GM06990 (cell line): ENCODE data around the gene MRPL10.

Experiments
- DNase-seq: peaks from one replicate; pipeline ENCODE4 v3.0.0-alpha.2; 2011; ENCODE audit not compliant: insufficient read length; ENCODE audit errors: extremely low read depth
- H3K27me3 ChIP-seq: replicated peaks from 2 replicates; pipeline ENCODE4 v1.6.0; 2011; ENCODE audit warnings: low read length; ENCODE audit not compliant: control insufficient read depth, insufficient read depth
- H3K36me3 ChIP-seq: 2 replicates; pipeline ENCODE4 v1.5.1; 2011; ENCODE audit warnings: low read length; ENCODE audit not compliant: control insufficient read depth, insufficient read depth
- H3K4me3 ChIP-seq: replicated peaks from 2 replicates; pipeline ENCODE4 v1.5.1; 2011; ENCODE audit warnings: low read depth, mild to moderate bottlenecking, control low read depth, low read length
- TF ChIP-seq, protein P1 (sequence below): IDR thresholded peaks from 2 replicates; pipeline ENCODE4 v1.5.1; 2011; ENCODE audit warnings: low read length, control low read depth, mild to moderate bottlenecking, inconsistent platforms; ENCODE audit not compliant: insufficient read depth, poor library complexity, severe bottlenecking

MRPL10 gene

DNA sequence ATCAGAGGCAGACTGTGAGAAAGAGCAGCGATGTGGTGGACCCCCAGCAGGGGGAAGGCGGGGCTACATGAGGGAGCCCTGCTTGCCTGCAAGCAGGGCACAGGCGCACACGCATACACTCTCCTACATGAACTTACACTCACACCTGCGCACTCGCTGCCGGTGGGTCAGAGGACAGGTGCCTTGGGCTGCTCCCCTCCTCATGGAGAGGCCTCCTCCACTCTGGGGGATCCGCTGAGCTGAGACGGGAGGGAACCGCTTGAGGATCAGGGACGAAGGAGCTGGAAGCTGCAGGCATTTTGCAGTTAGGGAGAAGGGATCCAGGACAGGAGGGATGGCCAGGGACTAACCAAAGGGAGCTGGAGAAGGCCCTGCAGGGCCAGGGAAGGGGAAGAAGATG lies 23.9 kb downstream of the MRPL10 start:
- TF ChIP-seq, protein P1, sequence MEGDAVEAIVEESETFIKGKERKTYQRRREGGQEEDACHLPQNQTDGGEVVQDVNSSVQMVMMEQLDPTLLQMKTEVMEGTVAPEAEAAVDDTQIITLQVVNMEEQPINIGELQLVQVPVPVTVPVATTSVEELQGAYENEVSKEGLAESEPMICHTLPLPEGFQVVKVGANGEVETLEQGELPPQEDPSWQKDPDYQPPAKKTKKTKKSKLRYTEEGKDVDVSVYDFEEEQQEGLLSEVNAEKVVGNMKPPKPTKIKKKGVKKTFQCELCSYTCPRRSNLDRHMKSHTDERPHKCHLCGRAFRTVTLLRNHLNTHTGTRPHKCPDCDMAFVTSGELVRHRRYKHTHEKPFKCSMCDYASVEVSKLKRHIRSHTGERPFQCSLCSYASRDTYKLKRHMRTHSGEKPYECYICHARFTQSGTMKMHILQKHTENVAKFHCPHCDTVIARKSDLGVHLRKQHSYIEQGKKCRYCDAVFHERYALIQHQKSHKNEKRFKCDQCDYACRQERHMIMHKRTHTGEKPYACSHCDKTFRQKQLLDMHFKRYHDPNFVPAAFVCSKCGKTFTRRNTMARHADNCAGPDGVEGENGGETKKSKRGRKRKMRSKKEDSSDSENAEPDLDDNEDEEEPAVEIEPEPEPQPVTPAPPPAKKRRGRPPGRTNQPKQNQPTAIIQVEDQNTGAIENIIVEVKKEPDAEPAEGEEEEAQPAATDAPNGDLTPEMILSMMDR = no peak
- no peaks in the 10 kb centered on the region for H3K27me3 ChIP-seq
- H3K4me3 ChIP-seq = no peak overlapping the region
- DNase-seq = no peak
- peaks cover 16% of the 10 kb centered on the region for H3K36me3 ChIP-seq

DNA sequence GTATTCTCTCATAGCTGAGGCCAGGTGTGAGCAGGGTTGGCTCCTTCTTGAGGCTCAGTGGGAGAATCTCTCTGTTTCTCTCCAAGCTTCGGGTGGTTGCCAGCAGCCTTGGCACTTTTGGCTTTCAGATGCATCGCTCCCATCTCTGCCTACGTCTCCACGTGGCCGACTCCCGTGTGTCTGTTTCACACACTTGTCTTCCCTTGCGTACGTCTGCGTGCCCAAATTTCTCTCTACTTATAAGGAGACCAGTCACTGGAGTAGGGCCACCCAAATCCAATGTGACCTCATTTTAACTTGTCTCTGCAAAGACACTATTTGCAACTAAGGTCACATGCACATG lies 24.5 kb downstream of the MRPL10 start:
- TF ChIP-seq, protein P1 = no peak
- Histone ChIP-seq H3K27me3 (no peaks in the 10 kb centered on the region), H3K36me3 (peaks cover 16% of the 10 kb centered on the region), H3K4me3 (no peak overlapping the region)
- no peak for DNase-seq

DNA sequence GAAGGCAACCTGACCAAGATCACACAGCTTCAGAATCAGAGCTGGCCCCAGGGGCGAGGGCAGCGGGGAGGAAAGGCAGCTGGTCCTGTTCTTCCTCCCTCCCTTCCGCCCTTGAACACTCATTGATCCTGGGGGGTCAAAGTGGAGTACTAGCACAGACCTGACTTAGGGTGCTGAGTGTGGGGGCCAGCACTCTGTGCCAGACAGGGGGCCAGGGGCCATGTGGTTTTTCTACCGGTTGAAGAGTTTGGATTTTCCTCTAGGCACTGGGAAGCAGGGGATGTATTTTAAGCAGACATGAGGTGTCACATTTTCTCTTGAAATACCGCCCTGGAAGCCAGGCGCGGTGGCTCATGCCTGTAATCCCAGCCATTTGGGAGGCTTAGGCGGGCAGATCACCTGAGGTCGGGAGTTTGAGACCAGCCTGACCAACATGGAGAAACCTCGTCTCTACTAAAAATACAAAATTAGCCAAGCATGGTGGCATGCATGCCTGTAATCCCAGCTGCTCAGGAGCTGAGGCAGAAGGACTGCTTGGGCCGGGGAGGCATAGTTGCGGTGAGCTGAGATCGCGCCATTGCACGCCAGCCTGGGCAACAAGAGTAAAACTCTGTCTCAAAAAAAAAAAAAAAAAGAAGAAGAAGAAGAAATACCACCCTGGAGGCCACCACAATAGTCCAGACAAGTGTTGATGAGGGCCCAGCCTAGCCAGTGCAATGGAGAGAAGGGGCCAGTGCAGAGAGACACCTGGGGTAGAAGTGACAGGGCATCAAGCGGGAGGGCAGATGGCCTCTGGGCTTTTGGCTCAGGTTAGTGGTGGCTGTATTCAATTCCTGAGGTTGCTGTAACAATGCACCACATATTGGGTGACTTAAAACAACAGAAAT lies 25.1 kb downstream of the MRPL10 start:
- TF ChIP-seq, protein P1 = no peak
- H3K27me3 ChIP-seq = no peaks in the 10 kb centered on the region
- peaks cover 16% of the 10 kb centered on the region for H3K36me3 ChIP-seq
- no peak for DNase-seq
- H3K4me3 ChIP-seq = no peak overlapping the region

DNA sequence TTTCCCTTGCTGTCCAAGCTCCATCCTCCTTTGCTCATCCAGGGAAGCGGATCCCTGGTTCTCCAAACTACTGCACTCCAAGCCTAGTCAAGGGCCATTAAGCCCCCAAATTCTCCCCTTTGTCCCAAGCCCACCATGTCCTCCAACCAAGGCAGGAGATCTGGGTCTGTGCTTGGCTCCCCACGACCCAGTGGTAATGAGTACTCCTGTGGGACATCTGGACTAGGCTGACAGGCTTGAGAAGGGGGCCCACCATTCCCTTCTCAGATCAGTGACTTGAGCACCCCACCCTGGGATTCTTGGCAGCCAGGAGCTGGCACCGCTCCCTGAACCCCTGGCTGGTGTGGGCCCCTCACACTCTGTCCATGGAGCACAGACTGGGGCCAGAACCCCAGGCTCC lies 26.9 kb downstream of the MRPL10 start:
- no peak for DNase-seq
- no peaks in the 10 kb centered on the region for H3K27me3 ChIP-seq
- peaks cover 11% of the 10 kb centered on the region for H3K36me3 ChIP-seq
- H3K4me3 ChIP-seq = no peak overlapping the region
- TF ChIP-seq, protein P1 = no peak

DNA sequence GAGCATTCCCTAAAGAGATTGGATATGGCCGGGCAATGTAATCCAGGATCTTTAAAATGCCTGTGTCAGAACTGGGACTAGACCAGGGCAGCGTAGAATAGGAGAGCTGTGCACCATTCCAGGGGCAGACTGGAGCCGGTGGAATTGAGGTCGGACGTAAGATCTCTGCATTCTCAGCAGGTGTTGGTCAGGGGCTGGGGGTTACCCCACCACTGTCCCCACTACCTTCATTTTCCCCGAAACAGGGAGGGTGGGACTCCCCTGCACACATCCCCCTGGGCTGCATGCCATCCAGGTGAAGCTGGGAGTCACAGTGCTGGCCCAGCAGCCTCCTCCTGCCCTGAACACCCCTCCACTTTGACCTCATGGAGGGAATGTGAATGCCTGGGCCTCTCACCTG lies 27.6 kb downstream of the MRPL10 start:
- Histone ChIP-seq H3K36me3 (peaks cover 5% of the 10 kb centered on the region), H3K4me3 (no peak overlapping the region), H3K27me3 (no peaks in the 10 kb centered on the region)
- TF ChIP-seq, protein P1 = no peak
- no peak for DNase-seq
